HG03558 (cell line): ENCODE data around the gene CENPP.

Experiments
- ATAC-seq: cut with Tn5 transposase; IDR thresholded peaks from one replicate; pipeline ENCODE4 v1.9.1; 2021; ENCODE audit warnings: moderate number of reproducible peaks; ENCODE audit not compliant: unreplicated experiment; ENCODE audit errors: extremely low read depth

CENPP gene

GRCh38 chr9:92647671-92648473 lies 322.1 kb downstream of the CENPP start:
- no peak for ATAC-seq

GRCh38 chr9:92648474-92648971 lies 322.8 kb downstream of the CENPP start:
- ATAC-seq: no peak

GRCh38 chr9:92649007-92649406 lies 323.3 kb downstream of the CENPP start:
- no peak for ATAC-seq

GRCh38 chr9:92650296-92650695 lies 324.5 kb downstream of the CENPP start:
- ATAC-seq: no peak

- ATAC-seq: no peak
These were observed 325.3 kb downstream of the CENPP start for GRCh38 chr9:92650839-92651621.

GRCh38 chr9:92652461-92652860 lies 326.7 kb downstream of the CENPP start:
- no peak for ATAC-seq

DNA sequence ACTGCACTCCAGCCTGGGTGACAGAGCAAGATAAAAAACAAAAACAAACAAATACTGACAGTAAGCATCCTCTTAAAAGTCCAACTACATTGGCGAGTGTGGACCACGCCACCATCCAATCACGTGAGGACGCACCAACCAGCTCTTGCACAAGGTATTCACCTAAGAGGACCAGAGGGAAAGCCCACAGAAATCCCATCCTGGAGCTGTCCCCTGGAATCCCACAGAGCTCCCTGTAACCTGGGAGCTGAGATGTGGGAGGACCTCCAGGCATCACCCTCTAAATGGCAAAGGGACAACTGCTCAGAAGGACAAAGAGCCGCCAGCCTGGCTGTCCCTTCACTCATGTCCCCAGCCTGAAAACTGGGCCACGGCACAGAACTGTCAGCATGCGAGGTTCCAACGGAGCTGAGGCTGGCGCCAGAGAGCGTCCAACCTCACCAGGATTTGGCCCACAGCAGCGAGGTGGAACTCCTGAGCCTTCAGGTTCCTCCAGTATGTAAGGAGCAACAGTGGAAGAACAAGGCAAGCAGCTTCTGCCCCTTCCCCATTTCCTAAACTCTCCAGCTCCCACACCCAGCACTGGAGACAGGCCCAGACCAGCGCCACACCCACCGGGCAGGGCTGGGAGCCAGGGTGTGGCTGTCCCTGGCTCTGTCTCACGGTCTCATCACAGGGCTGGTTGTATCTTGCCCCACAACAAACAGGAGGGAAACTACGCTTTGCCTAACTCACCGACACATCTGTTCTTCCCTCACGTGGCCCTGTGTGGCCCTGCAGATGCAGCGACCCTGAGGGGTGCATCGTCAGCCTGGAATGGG lies 328.9 kb downstream of the CENPP start:
- no peak for ATAC-seq

- ATAC-seq: no peak
These were observed 329.6 kb downstream of the CENPP start for GRCh38 chr9:92655366-92655765.

DNA sequence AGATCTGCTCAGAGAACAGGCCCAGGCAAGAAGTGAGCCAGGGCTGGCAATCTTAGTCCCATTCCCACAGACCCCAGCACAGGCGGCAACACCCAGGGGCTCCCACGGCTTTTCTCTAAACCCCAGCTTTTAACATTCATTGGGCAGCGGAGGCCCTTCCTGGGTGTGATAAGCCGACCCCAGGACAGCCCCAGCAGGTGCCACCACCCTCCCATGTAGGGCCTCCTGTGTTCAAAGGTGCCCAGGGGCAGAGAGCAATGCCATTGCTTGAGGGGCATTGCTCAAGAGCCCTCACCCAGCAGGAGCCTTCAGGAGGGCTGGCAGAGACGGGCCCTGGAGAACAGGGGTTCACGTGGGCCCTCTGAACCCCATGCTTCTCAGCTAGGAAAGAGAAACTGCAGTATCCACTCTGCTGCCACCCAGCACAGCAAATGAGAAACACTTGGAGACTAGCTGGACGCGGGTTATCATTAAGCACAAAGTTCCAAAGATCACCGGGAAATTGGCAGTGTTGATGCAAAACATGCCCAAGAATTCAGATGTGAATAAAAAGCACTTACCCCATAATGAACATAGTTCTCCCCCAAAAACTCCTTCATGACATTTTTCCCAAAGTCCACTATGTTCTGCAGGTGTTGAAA lies 330.3 kb downstream of the CENPP start:
- ATAC-seq: no peak

- no peak for ATAC-seq
These were observed 330.8 kb downstream of the CENPP start for GRCh38 chr9:92656537-92656925.

DNA sequence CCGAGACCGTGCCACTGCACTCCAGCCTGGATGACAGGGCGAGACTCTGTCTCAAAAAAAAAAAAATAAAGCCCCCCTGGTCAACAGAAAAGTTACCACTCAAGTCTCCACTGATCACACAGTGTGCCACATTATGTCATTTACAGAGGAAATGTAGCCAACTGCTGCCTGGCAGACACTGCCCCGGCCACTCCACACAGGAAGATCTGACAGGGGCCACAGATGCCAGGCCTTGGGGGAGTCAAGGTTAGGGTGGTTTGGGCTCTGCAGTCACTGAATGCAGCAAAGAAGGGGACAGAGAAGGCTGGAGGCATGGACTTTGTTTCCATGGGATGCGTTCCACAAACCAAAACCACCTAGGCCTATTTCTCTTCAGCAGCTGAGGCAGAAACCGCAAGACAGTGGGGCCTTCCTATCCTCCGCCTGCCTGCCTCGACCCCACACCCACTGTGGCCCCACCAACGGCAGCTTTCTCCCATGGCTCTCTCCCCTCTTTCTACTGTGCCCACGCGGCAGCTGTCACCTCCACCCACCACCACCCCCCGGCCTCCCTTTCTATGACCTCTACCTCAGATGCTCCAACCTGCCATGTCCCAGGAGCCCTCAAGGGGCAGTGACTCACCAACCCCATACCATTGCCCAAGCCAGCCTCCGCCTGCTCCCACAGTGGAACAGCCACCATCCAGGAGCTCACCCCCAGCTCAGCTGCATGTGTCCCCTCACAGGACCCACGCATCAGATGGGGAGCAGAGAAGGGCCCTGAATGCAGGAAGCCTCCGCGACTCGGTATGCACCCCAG lies 331.7 kb downstream of the CENPP start:
- ATAC-seq: no peak

DNA sequence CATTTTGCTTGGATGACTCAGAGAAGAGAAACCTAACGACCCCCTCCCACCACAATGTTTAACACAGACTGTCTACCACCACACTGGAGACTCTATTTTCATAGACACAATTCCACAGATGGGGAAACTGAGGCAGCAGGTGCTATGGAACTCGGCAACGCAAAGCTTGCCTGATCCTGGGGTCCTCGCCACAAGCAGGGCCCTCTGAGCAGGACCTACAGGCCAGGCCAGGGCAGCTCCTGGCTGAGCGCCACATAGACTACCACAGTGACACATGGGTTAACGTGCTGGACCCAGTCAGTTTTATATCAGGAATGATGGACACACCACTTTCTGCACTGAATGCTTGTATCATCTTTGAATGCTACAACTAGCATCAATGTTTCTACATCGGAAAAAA lies 332.4 kb downstream of the CENPP start:
- ATAC-seq: no peak

DNA sequence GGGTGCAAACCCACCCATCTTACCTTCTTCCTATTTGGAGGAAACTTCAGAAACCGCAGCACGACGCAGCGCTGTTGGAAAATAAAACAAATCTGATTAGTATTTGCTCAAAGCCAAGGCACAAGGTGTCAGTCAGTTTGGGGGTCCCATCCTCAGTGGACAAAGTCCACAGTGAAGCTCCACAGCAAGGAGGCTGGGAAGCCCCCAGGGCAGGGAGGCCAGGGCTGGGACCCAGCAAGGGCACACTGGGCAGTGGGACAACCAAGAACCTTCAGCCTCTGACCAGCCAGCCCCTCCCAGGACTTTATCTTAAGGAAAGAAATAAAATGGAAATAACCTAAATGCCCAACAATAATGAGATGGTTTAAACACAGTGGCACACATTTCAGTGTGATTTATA lies 332.9 kb downstream of the CENPP start:
- no peak for ATAC-seq

- no peak for ATAC-seq
These were observed 333.8 kb downstream of the CENPP start for GRCh38 chr9:92659601-92660000.

DNA sequence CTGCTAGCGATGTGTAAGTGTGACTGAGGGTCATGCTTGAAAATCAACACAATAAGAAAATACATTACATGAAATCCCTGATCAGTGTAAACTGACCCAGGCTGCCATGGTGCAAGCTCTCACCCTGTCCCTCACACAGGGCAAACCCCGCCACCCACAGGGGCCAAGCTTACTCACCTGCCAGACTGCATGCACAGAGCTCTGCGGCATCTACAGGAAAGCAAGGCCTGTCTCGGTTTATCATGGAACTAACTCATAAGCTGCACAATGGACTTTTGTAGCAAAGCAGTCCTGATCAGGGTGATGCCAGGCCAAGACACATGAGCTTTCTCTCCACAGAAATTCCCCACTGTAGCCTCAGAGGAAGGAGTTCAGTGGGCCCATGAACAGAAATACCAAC lies 334.5 kb downstream of the CENPP start:
- no peak for ATAC-seq

DNA sequence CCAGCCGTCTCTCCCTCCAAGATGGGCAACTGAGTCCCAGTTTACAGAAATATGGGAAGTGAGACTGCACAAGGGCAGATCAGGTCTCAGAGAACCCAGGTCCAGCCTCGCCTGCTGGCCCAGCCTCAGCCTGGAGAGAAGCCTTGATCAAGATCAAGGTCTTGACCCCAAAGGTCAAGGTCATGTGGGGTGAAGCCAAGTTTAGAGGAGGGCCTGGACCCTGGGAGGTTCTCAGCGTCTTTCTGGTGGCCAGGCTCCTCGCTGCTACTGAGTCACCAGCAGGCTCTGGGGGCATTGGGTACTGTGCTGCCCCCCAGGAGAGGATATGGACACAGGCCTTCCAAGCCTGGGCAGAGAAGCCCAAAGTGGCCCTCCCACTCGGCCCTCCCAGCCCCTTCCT lies 335.4 kb downstream of the CENPP start:
- ATAC-seq: no peak

GRCh38 chr9:92661743-92662142 lies 336.0 kb downstream of the CENPP start:
- no peak for ATAC-seq

- no peak for ATAC-seq
These were observed 337.4 kb downstream of the CENPP start for GRCh38 chr9:92663126-92663525.

GRCh38 chr9:92663951-92664350 lies 338.2 kb downstream of the CENPP start:
- ATAC-seq: no peak
